ENCODE measurements around the gene ELFN1. TPM values are rescaled to one million over a fixed set of nuclear protein-coding genes. Genes with fewer than 3 reads are reported as not detected.

The ELFN1 gene
- total RNA-seq: 0.85 and 1.0 TPM in 2 replicates
- polyA plus RNA-seq: 0.37 and 0.46 TPM in 2 replicates
- 0.17 and 0.31 TPM in 2 replicates for polyA plus RNA-seq (2011; cell fraction: cytosol; rRNA removed)
- 0.14 and 0.17 TPM in 2 replicates for polyA plus RNA-seq (2011; cell fraction: nucleus; rRNA removed)
- polyA plus RNA-seq (2012): 0.54 and 1.6 TPM in 2 replicates
- 0.22 and 0.42 TPM in 2 replicates for polyA minus RNA-seq
- 0.31 TPM for polyA minus RNA-seq (2011; cell fraction: cytosol; rRNA and poly(A)+ RNA removed)
- 0.19 and 0.24 TPM in 2 replicates for polyA minus RNA-seq (2011; cell fraction: nucleus; rRNA and poly(A)+ RNA removed)
- percentile 24 among the genes with signal in this experiment for Bru-seq, nascent RNA
- percentile 29 among the genes with signal in this experiment for BruChase-seq, experiment 1, labeled RNA remaining after a 6-hour chase
- percentile 31 among the genes with signal in this experiment for BruChase-seq, experiment 2, labeled RNA remaining after a 2-hour chase
- long read RNA-seq, partial matches to known transcripts: 0 of 2 reads
- long read RNA-seq, other reads (novel, unspliced or antisense): 2 of 2 reads

- Histone ChIP-seq H3K27ac (ENCODE audit: insufficient read depth, low read depth, low read length) (no peak within 1 kb of the TSS), H2AFZ (ENCODE audit: low read depth, low read length) (no peak within 1 kb of the TSS), H3K79me2 (ENCODE audit: control insufficient read depth, insufficient read depth, low read length) (no peaks in the 10 kb centered on the region), H4K20me1 (replicated peaks; ENCODE audit: control insufficient read depth, extremely low read depth, insufficient read depth, low read length) (no peaks in the 10 kb centered on the region), H3K27me3 (ENCODE audit: control insufficient read depth in 2 of 2, insufficient read depth in 2 of 2, low read length in 2 of 2) (peaks cover 19 to 36% of the 10 kb centered on the region in 2 experiments), H3K9me1 (replicated peaks; ENCODE audit: control insufficient read depth, extremely low read depth, insufficient read depth, low read length) (no peaks in the 10 kb centered on the region), H3K9me3 (replicated peaks; ENCODE audit: control insufficient read depth, insufficient read depth, low read length) (no peaks in the 10 kb centered on the region), H3K9ac (replicated peaks; ENCODE audit: extremely low read depth, insufficient read depth, low read length) (no peak within 1 kb of the TSS), H3K4me1 (ENCODE audit: control insufficient read depth, extremely low read depth, insufficient read depth, low read length) (peaks cover 3% of the 10 kb centered on the region), H3K36me3 (ENCODE audit: control insufficient read depth in 2 of 2, extremely low read depth in 1 of 2, insufficient read depth in 2 of 2, low read length in 2 of 2) (no peaks in the 10 kb centered on the region), H3K4me2 (ENCODE audit: insufficient read depth, low read length) (no peak within 1 kb of the TSS), H3K4me3 (replicated peaks in 1 of 3; ENCODE audit: insufficient read depth in 1 of 3, low read depth in 1 of 3, low read length in 3 of 3) (no peak within 1 kb of the TSS)
- DNase-seq (ENCODE audit: low read depth, low spot score) (no peak), FAIRE-seq (no peak)
- intact Hi-C loops (cut with micrococcal nuclease): loop anchor here (5.0 kb wide), 1 partner anchor 677 kb away; no protein-coding TSS in a partner anchor
- no TSS peak for BruUV-seq (replicated peaks)
- no peak for TF ChIP-seq GATA2 (IDR thresholded peaks at IDR 0.05; ENCODE audit: insufficient read depth, insufficient read length, low read depth, low read length)
- TF ChIP-seq EZH2 (IDR thresholded peaks at IDR 0.05; ENCODE audit: borderline replicate concordance, low read depth, low read length, severe bottlenecking): peak; percentile 73
- ChIA-PET POLR2A (no interaction called here), CTCF (interaction anchor here (0.8 kb wide), 1 partner anchor 128 kb away, joined by 3 read pairs; no protein-coding TSS in a partner anchor)
- dilution Hi-C loops (cut with MboI; ENCODE audit: extremely low pct_ligation_motif_present, low sequenced_read_pairs): no loop called here
These were observed at the start of gene ELFN1 for GRCh38 chr7:1669954-1670893. Gene ELFN1 (plus strand): TSS chr7:1670277. CDS start chr7:1744597, 74,320 bp downstream.

GRCh38 chr7:1620835-1621234 lies 49.2 kb upstream of the ELFN1 start:
- FAIRE-seq (no peak), DNase-seq (ENCODE audit: low read depth, low spot score) (no peak)
- no TSS peak for BruUV-seq (replicated peaks)
- dilution Hi-C loops (cut with MboI; ENCODE audit: extremely low pct_ligation_motif_present, low sequenced_read_pairs) (no loop called here), intact Hi-C loops (cut with micrococcal nuclease) (no loop called here)
- ChIA-PET POLR2A (no interaction called here), CTCF (no interaction called here)
- Histone ChIP-seq H3K36me3 (ENCODE audit: control insufficient read depth in 2 of 2, extremely low read depth in 1 of 2, insufficient read depth in 2 of 2, low read length in 2 of 2) (no peaks in the 10 kb centered on the region), H3K4me2 (ENCODE audit: insufficient read depth, low read length) (no peak overlapping the region), H3K9ac (replicated peaks; ENCODE audit: extremely low read depth, insufficient read depth, low read length) (no peak overlapping the region), H3K27ac (ENCODE audit: insufficient read depth, low read depth, low read length) (no peak overlapping the region), H3K27me3 (ENCODE audit: control insufficient read depth in 2 of 2, insufficient read depth in 2 of 2, low read length in 2 of 2) (no peaks in the 10 kb centered on the region), H3K4me3 (replicated peaks in 1 of 3; ENCODE audit: insufficient read depth in 1 of 3, low read depth in 1 of 3, low read length in 3 of 3) (no peak overlapping the region), H4K20me1 (replicated peaks; ENCODE audit: control insufficient read depth, extremely low read depth, insufficient read depth, low read length) (no peaks in the 10 kb centered on the region), H3K79me2 (ENCODE audit: control insufficient read depth, insufficient read depth, low read length) (no peaks in the 10 kb centered on the region), H3K4me1 (ENCODE audit: control insufficient read depth, extremely low read depth, insufficient read depth, low read length) (no peaks in the 10 kb centered on the region), H3K9me1 (replicated peaks; ENCODE audit: control insufficient read depth, extremely low read depth, insufficient read depth, low read length) (no peaks in the 10 kb centered on the region), H3K9me3 (replicated peaks; ENCODE audit: control insufficient read depth, insufficient read depth, low read length) (no peaks in the 10 kb centered on the region), H2AFZ (ENCODE audit: low read depth, low read length) (no peak overlapping the region)
- TF ChIP-seq POLR2A (IDR thresholded peaks at IDR 0.05; ENCODE audit: low read depth, low read length) (no peak), POLR2AphosphoS5 (IDR thresholded peaks at IDR 0.05; ENCODE audit: insufficient read depth, low read depth, low read length) (no peak), FOS (IDR thresholded peaks at IDR 0.05; ENCODE audit: borderline replicate concordance, insufficient read depth, low read length) (no peak), MYC (IDR thresholded peaks at IDR 0.05; ENCODE audit: low read depth, low read length) (no peak), GATA2 (IDR thresholded peaks at IDR 0.05; ENCODE audit: insufficient read depth, insufficient read length, low read depth, low read length) (no peak), EZH2 (IDR thresholded peaks at IDR 0.05; ENCODE audit: borderline replicate concordance, low read depth, low read length, severe bottlenecking) (no peak), JUN (IDR thresholded peaks at IDR 0.05; ENCODE audit: borderline replicate concordance, insufficient read depth, insufficient read length, low read depth) (no peak)
- TF ChIP-seq, protein P1, sequence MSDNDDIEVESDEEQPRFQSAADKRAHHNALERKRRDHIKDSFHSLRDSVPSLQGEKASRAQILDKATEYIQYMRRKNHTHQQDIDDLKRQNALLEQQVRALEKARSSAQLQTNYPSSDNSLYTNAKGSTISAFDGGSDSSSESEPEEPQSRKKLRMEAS (IDR thresholded peaks at IDR 0.05; ENCODE audit: insufficient read depth, insufficient read length): no peak
- TF ChIP-seq, protein P2, sequence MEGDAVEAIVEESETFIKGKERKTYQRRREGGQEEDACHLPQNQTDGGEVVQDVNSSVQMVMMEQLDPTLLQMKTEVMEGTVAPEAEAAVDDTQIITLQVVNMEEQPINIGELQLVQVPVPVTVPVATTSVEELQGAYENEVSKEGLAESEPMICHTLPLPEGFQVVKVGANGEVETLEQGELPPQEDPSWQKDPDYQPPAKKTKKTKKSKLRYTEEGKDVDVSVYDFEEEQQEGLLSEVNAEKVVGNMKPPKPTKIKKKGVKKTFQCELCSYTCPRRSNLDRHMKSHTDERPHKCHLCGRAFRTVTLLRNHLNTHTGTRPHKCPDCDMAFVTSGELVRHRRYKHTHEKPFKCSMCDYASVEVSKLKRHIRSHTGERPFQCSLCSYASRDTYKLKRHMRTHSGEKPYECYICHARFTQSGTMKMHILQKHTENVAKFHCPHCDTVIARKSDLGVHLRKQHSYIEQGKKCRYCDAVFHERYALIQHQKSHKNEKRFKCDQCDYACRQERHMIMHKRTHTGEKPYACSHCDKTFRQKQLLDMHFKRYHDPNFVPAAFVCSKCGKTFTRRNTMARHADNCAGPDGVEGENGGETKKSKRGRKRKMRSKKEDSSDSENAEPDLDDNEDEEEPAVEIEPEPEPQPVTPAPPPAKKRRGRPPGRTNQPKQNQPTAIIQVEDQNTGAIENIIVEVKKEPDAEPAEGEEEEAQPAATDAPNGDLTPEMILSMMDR (IDR thresholded peaks at IDR 0.05; ENCODE audit: extremely low read depth in 1 of 2, insufficient read depth in 1 of 2, low read depth in 1 of 2, low read length in 2 of 2): no peak

Data from endothelial cell of umbilical vein (primary cell).